Neural cell (in vitro differentiated cells): ENCODE measurements around the gene CEP20. TPM values are rescaled to one million over a fixed set of nuclear protein-coding genes. Genes with fewer than 3 reads are reported as not detected.

Experiments
- H2AFZ ChIP-seq: fragments of 200-600, 300-800 bp; sonication (generic), shearing (Covaris generic); 2 replicates; pipeline ENCODE4 v1.6.0; 2014; ENCODE audit warnings: low read depth, mild to moderate bottlenecking, antibody characterized with exemption, low read length, moderate library complexity
- H3F3A ChIP-seq: fragments of 200-600 bp; shearing (Covaris generic); 2 replicates; pipeline ENCODE4 v1.6.1; 2016; ENCODE audit warnings: mild to moderate bottlenecking, moderate library complexity, mixed read lengths, antibody characterized with exemption, low read length; ENCODE audit not compliant: insufficient read depth, poor library complexity, severe bottlenecking
- H3K27ac ChIP-seq: fragments of 200-600, 300-800 bp; sonication (generic), shearing (Covaris generic); 2 replicates; pipeline ENCODE4 v1.5.1; 2014; ENCODE audit warnings: mild to moderate bottlenecking, low read length, moderate library complexity
- H3K27me3 ChIP-seq: fragments of 300-800, 200-600 bp; sonication (generic), shearing (Covaris generic); 2 replicates; pipeline ENCODE4 v1.6.0; 2014; ENCODE audit warnings: mild to moderate bottlenecking, low read depth, low read length, moderate library complexity; ENCODE audit not compliant: insufficient read depth
- H3K36me3 ChIP-seq: fragments of 300-800, 200-600 bp; sonication (generic), shearing (Covaris generic); 2 replicates; pipeline ENCODE4 v1.5.1; 2014; ENCODE audit warnings: mild to moderate bottlenecking, antibody characterized with exemption, low read length, moderate library complexity; ENCODE audit not compliant: insufficient read depth
- H3K4me2 ChIP-seq: fragments of 300-800, 200-600 bp; sonication (generic), shearing (Covaris generic); 2 replicates; pipeline ENCODE4 v1.6.0; 2014; ENCODE audit warnings: mild to moderate bottlenecking, low read length
- H3K4me3 ChIP-seq: fragments of 300-800, 200-600 bp; sonication (generic), shearing (Covaris generic); 2 replicates; pipeline ENCODE4 v1.5.1; 2014; ENCODE audit warnings: mild to moderate bottlenecking, low read length, moderate library complexity
- H3K79me2 ChIP-seq: fragments of 200-600 bp; shearing (Covaris generic); replicated peaks from 2 replicates; pipeline ENCODE4 v1.6.0; 2014; ENCODE audit warnings: mild to moderate bottlenecking, low read length, moderate library complexity; ENCODE audit not compliant: insufficient read depth
- H3K9ac ChIP-seq: fragments of 300-800, 200-600 bp; sonication (generic), shearing (Covaris generic); 2 replicates; pipeline ENCODE4 v1.6.1; 2016; ENCODE audit warnings: mild to moderate bottlenecking, low read length, mixed read lengths
- H3K9me2 ChIP-seq: fragments of 200-600 bp; shearing (Covaris generic); 2 replicates; pipeline ENCODE4 v1.6.1; 2016; ENCODE audit warnings: mild to moderate bottlenecking, low read length, mixed read lengths; ENCODE audit not compliant: insufficient read depth
- H3K9me3 ChIP-seq: fragments of 200-600, 300-800 bp; sonication (generic), shearing (Covaris generic); 2 replicates; pipeline ENCODE4 v1.6.1; 2016; ENCODE audit warnings: mild to moderate bottlenecking, mixed run types, low read length, moderate library complexity, mixed read lengths
- H4K20me1 ChIP-seq: fragments of 200-600 bp; shearing (Covaris generic); 2 replicates; pipeline ENCODE4 v1.6.1; 2016; ENCODE audit warnings: mild to moderate bottlenecking, mixed run types; ENCODE audit not compliant: insufficient read depth
- CTCF ChIP-seq: fragments of 450-650 bp; IDR thresholded peaks from 2 replicates; pipeline ENCODE4 v1.5.1; 2014; ENCODE audit warnings: antibody characterized with exemption, mild to moderate bottlenecking, moderate library complexity; ENCODE audit not compliant: poor library complexity, severe bottlenecking
- EP300 ChIP-seq: fragments of 450-650 bp; conservative IDR thresholded peaks from 2 replicates; pipeline ENCODE4 v1.6.1; 2014; ENCODE audit warnings: antibody characterized with exemption, mild to moderate bottlenecking, moderate library complexity; ENCODE audit not compliant: poor library complexity, severe bottlenecking
- EZH2 ChIP-seq: fragments of 200-600, 300-800 bp; shearing (Covaris generic), sonication (generic); IDR thresholded peaks from 2 replicates; pipeline ENCODE4 v1.6.1; 2014; ENCODE audit warnings: antibody characterized with exemption, low read length, borderline replicate concordance, mild to moderate bottlenecking; ENCODE audit not compliant: insufficient read depth, poor library complexity, severe bottlenecking
- MXI1 ChIP-seq: fragments of 450-650 bp; conservative IDR thresholded peaks from 2 replicates; pipeline ENCODE4 v1.6.1; 2014; ENCODE audit warnings: antibody characterized with exemption, mild to moderate bottlenecking; ENCODE audit not compliant: poor library complexity, severe bottlenecking
- POLR2AphosphoS5 ChIP-seq: IDR thresholded peaks from 2 replicates; pipeline ENCODE4 v1.6.1; 2012
- RAD21 ChIP-seq: fragments of 450-650 bp; conservative IDR thresholded peaks from 2 replicates; pipeline ENCODE4 v1.6.1; 2014; ENCODE audit warnings: antibody characterized with exemption, mild to moderate bottlenecking, moderate library complexity
- REST ChIP-seq: IDR thresholded peaks from 2 replicates; pipeline ENCODE4 v1.6.1; 2012; ENCODE audit warnings: borderline replicate concordance
- SMC3 ChIP-seq: fragments of 450-650 bp; conservative IDR thresholded peaks from 2 replicates; pipeline ENCODE4 v1.6.1; 2014; ENCODE audit warnings: antibody characterized with exemption, mild to moderate bottlenecking, moderate library complexity; ENCODE audit not compliant: poor library complexity
- TAF1 ChIP-seq: IDR thresholded peaks from 2 replicates; pipeline ENCODE4 v1.6.1; 2012; ENCODE audit warnings: low read depth
- polyA plus RNA-seq: library from polyadenylated mRNA; depleted of rRNA; stranded (reverse); fragments of >200 nt; gene quantifications from 2 replicates; pipeline ENCODE4 v1.2.3, GENCODE V29; 2014

Gene CEP20
- polyA plus RNA-seq, 1 donor from 2014 or later = 59.7 TPM

GRCh38 chr16:15837761-15838160 lies 50.6 kb downstream of the CEP20 start:
- Histone ChIP-seq H3K9me3 (no peaks in the 10 kb centered on the region), H3K4me3 (no peak overlapping the region), H2AFZ (no peak overlapping the region), H3F3A (no peaks in the 10 kb centered on the region), H3K27me3 (no peaks in the 10 kb centered on the region), H4K20me1 (no peaks in the 10 kb centered on the region), H3K36me3 (no peaks in the 10 kb centered on the region), H3K79me2 (no peaks in the 10 kb centered on the region), H3K9ac (no peak overlapping the region), H3K9me2 (no peaks in the 10 kb centered on the region), H3K27ac (no peak overlapping the region), H3K4me2 (no peak overlapping the region)
- TF ChIP-seq EP300 (no peak), MXI1 (no peak), EZH2 (no peak), RAD21 (no peak), POLR2AphosphoS5 (no peak), SMC3 (no peak), TAF1 (no peak), CTCF (no peak), REST (no peak)

- Histone ChIP-seq H3F3A (no peaks in the 10 kb centered on the region), H3K79me2 (no peaks in the 10 kb centered on the region), H3K36me3 (no peaks in the 10 kb centered on the region), H3K27ac (no peak overlapping the region), H3K4me3 (no peak overlapping the region), H3K27me3 (no peaks in the 10 kb centered on the region), H3K9ac (no peak overlapping the region), H4K20me1 (no peaks in the 10 kb centered on the region), H3K4me2 (no peak overlapping the region), H3K9me3 (no peaks in the 10 kb centered on the region), H3K9me2 (no peaks in the 10 kb centered on the region), H2AFZ (no peak overlapping the region)
- TF ChIP-seq RAD21 (no peak), POLR2AphosphoS5 (no peak), REST (no peak), MXI1 (no peak), SMC3 (no peak), EZH2 (no peak), TAF1 (no peak), EP300 (no peak), CTCF (no peak)
Observed at GRCh38 chr16:15836965-15837611, 51.3 kb downstream of the CEP20 start.
